Loucy (cell line): Measurements from ENCODE around the gene ACOT13.
"Not testable (repeated sequence)": the region's sequence is repeated elsewhere in the genome, so short reads cannot be mapped to it uniquely, and the experiment has no call there.

Source experiments
- H2AFZ ChIP-seq: fragments of 200-600 bp; sonication (generic); 2 replicates; pipeline ENCODE4 v1.6.0; 2016; ENCODE audit warnings: antibody characterized with exemption, mild to moderate bottlenecking, low read length, moderate library complexity
- H3F3A ChIP-seq: fragments of 200-600 bp; 2 replicates; pipeline ENCODE4 v1.6.0; 2016; ENCODE audit warnings: antibody characterized with exemption, low read depth, mild to moderate bottlenecking
- H3K27me3 ChIP-seq: fragments of 200-600 bp; sonication (generic); 2 replicates; pipeline ENCODE4 v1.6.1; 2014; ENCODE audit warnings: low read length, mild to moderate bottlenecking; ENCODE audit not compliant: insufficient read depth, poor library complexity, severe bottlenecking
- H3K36me3 ChIP-seq: fragments of 200-600 bp; sonication (generic); 2 replicates; pipeline ENCODE4 v1.6.1; 2016; ENCODE audit warnings: low read length; ENCODE audit not compliant: insufficient read depth
- H3K4me1 ChIP-seq: fragments of 200-600 bp; sonication (generic); 2 replicates; pipeline ENCODE4 v1.5.1; 2014; ENCODE audit warnings: low read length, mild to moderate bottlenecking; ENCODE audit not compliant: insufficient read depth, poor library complexity, severe bottlenecking
- H3K4me2 ChIP-seq: fragments of 200-600 bp; sonication (generic); 2 replicates; pipeline ENCODE4 v1.6.0; 2014; ENCODE audit warnings: antibody characterized with exemption, low read length, low read depth, mild to moderate bottlenecking; ENCODE audit not compliant: poor library complexity, severe bottlenecking
- H3K4me3 ChIP-seq: fragments of 200-600 bp; sonication (generic); 2 replicates; pipeline ENCODE4 v1.5.1; 2014; ENCODE audit warnings: low read length, mild to moderate bottlenecking, mixed read lengths; ENCODE audit not compliant: poor library complexity, severe bottlenecking
- H3K79me2 ChIP-seq: fragments of 200-600 bp; sonication (generic); 2 replicates; pipeline ENCODE4 v1.6.1; 2014; ENCODE audit warnings: low read length; ENCODE audit not compliant: insufficient read depth
- H3K9ac ChIP-seq: fragments of 200-600 bp; sonication (generic); 2 replicates; pipeline ENCODE4 v1.6.0; 2014; ENCODE audit warnings: mild to moderate bottlenecking, low read depth, low read length, moderate library complexity; ENCODE audit not compliant: poor library complexity, severe bottlenecking
- H3K9me2 ChIP-seq: fragments of 200-600 bp; sonication (generic); replicated peaks from 2 replicates; pipeline ENCODE4 v1.6.1; 2016; ENCODE audit warnings: low read depth, low read length, mixed read lengths
- H3K9me3 ChIP-seq: fragments of 200-600 bp; sonication (generic); 2 replicates; pipeline ENCODE4 v1.6.1; 2014; ENCODE audit warnings: mild to moderate bottlenecking, antibody characterized with exemption, low read length, low read depth; ENCODE audit not compliant: insufficient read depth
- H4K20me1 ChIP-seq: fragments of 200-600 bp; sonication (generic); 2 replicates; pipeline ENCODE4 v1.6.0; 2014; ENCODE audit warnings: antibody characterized with exemption, low read length, mild to moderate bottlenecking; ENCODE audit not compliant: insufficient read depth, poor library complexity, severe bottlenecking
- EZH2phosphoT487 ChIP-seq: fragments of 200-600 bp; IDR thresholded peaks from 2 replicates; pipeline ENCODE4 v1.6.1; 2018; ENCODE audit warnings: antibody characterized with exemption, mild to moderate bottlenecking, moderate library complexity, borderline replicate concordance
- TF ChIP-seq, protein P1 (sequence below): fragments of 200-600 bp; sonication (generic); conservative IDR thresholded peaks from 2 replicates; pipeline ENCODE4 v1.5.1; 2014; ENCODE audit warnings: mild to moderate bottlenecking, antibody characterized with exemption, low read length

ACOT13 gene

DNA sequence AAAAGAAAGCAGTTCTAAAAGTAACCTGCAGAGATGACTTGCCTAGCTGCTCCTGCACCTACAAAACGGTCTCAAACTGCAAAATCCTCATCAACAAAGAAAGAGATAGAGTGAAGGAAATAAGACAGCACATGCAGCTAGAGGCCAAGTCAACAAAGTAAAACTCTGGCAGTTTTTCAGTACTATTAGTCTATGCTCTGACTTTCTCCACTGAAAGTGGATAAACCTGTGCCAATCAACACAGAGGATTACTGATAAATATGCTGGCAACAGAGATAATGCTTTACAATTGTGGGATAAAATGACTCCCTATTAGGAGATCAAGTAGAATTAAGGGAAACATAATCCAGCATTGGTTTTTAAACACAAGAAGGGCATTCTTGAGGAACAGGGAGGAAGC lies 34.3 kb upstream of the ACOT13 start:
- no peak for TF ChIP-seq EZH2phosphoT487
- TF ChIP-seq, protein P1, sequence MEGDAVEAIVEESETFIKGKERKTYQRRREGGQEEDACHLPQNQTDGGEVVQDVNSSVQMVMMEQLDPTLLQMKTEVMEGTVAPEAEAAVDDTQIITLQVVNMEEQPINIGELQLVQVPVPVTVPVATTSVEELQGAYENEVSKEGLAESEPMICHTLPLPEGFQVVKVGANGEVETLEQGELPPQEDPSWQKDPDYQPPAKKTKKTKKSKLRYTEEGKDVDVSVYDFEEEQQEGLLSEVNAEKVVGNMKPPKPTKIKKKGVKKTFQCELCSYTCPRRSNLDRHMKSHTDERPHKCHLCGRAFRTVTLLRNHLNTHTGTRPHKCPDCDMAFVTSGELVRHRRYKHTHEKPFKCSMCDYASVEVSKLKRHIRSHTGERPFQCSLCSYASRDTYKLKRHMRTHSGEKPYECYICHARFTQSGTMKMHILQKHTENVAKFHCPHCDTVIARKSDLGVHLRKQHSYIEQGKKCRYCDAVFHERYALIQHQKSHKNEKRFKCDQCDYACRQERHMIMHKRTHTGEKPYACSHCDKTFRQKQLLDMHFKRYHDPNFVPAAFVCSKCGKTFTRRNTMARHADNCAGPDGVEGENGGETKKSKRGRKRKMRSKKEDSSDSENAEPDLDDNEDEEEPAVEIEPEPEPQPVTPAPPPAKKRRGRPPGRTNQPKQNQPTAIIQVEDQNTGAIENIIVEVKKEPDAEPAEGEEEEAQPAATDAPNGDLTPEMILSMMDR = no peak
- H3K27me3 ChIP-seq = peaks cover 8% of the 10 kb centered on the region
- H3K9ac ChIP-seq = no peak overlapping the region
- H3K36me3 ChIP-seq = no peaks in the 10 kb centered on the region
- no peaks in the 10 kb centered on the region for H3F3A ChIP-seq
- H4K20me1 ChIP-seq = no peaks in the 10 kb centered on the region
- no peak overlapping the region for H3K4me2 ChIP-seq
- H3K9me2 ChIP-seq = no peaks in the 10 kb centered on the region
- peak overlapping the region; percentile 68; the same call in 1 of the 2 replicates for H2AFZ ChIP-seq
- no peaks in the 10 kb centered on the region for H3K4me1 ChIP-seq
- no peaks in the 10 kb centered on the region for H3K79me2 ChIP-seq
- H3K9me3 ChIP-seq = no peaks in the 10 kb centered on the region
- no peak overlapping the region for H3K4me3 ChIP-seq

DNA sequence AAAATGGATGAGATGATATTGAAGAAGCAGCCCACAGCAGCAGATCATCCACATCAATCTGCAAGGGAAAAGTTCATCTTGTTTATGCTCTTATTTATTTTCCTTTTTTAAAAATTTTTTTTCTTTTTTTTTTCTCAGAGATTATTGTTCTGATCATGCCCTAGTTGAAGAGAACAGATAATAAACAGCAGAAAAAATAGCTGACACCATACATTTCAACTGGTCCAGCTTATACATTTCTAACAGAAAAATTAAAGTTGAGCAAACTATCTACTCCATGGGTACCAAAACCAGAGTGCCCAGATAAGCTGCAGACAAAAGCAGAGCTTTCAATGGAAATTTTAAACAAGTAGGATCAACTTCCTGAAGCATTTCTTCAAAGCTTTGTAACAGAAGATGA lies 30.2 kb upstream of the ACOT13 start:
- no peaks in the 10 kb centered on the region for H3K9me2 ChIP-seq
- no peak overlapping the region for H2AFZ ChIP-seq
- H3K4me2 ChIP-seq = no peak overlapping the region
- H3F3A ChIP-seq = no peaks in the 10 kb centered on the region
- no peak overlapping the region for H3K9ac ChIP-seq
- TF ChIP-seq, protein P1 = no peak
- TF ChIP-seq EZH2phosphoT487 = no peak
- no peak overlapping the region for H3K4me3 ChIP-seq
- H3K9me3 ChIP-seq = no peaks in the 10 kb centered on the region
- H3K4me1 ChIP-seq = no peaks in the 10 kb centered on the region
- peaks cover 8% of the 10 kb centered on the region for H3K27me3 ChIP-seq
- no peaks in the 10 kb centered on the region for H3K36me3 ChIP-seq
- no peaks in the 10 kb centered on the region for H4K20me1 ChIP-seq
- no peaks in the 10 kb centered on the region for H3K79me2 ChIP-seq

- no peaks in the 10 kb centered on the region for H3K9me2 ChIP-seq
- no peak overlapping the region for H3K4me2 ChIP-seq
- no peaks in the 10 kb centered on the region for H3K79me2 ChIP-seq
- H2AFZ ChIP-seq = no peak overlapping the region
- no peaks in the 10 kb centered on the region for H3K36me3 ChIP-seq
- TF ChIP-seq EZH2phosphoT487 = no peak
- TF ChIP-seq, protein P1 = no peak
- no peaks in the 10 kb centered on the region for H4K20me1 ChIP-seq
- no peaks in the 10 kb centered on the region for H3K9me3 ChIP-seq
- no peak overlapping the region for H3K4me3 ChIP-seq
- H3K4me1 ChIP-seq = no peaks in the 10 kb centered on the region
- H3F3A ChIP-seq = no peaks in the 10 kb centered on the region
- peaks cover 8% of the 10 kb centered on the region for H3K27me3 ChIP-seq
- H3K9ac ChIP-seq = no peak overlapping the region
These were observed 26.7 kb upstream of the ACOT13 start for GRCh38 chr6:24640166-24640565.

DNA sequence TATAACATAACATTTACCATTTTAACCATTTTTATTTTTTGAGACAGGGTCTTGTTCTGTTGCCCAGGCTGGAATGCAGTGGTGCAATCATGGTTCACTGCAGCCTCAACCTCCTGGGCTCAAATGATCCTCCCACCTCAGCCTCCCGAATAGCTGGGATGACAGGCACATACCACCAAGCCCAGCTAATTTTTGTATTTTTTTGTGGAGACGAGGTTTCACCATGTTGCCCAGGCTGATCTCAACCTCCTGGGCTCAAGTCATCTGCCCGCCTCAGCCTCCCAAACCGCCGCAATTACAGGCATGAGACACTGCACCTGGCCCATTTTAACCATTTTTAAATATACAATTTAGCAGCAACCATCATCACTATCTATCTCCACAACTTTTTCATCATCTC lies 26.2 kb upstream of the ACOT13 start:
- H3K27me3 ChIP-seq, H3K9ac ChIP-seq, H3F3A ChIP-seq, H3K4me3 ChIP-seq, H3K4me1 ChIP-seq, H3K4me2 ChIP-seq, H3K79me2 ChIP-seq, H2AFZ ChIP-seq, H3K9me2 ChIP-seq, H3K36me3 ChIP-seq, H4K20me1 ChIP-seq, H3K9me3 ChIP-seq: not testable (repeated sequence)
